Right cardiac atrium (tissue), 5 donors: ENCODE data around the gene MARK4. TPM values are rescaled to one million over a fixed set of nuclear protein-coding genes. Genes with fewer than 3 reads are reported as not detected.

ENCODE experiments used
- ATAC-seq, 2 donors: fragments of 200-7000 bp; cut with Tn5 transposase; one replicate each; pipeline versions ENCODE4 v1.8.0 to v1.9.1; 2020; ENCODE audit warnings: moderate library complexity in 2 of 2, mild to moderate bottlenecking in 1 of 2
- DNase-seq, 3 donors: peaks; one replicate each; pipeline ENCODE4 v3.0.0-alpha.2; 2020
- H3K27ac ChIP-seq: one replicate; pipeline ENCODE4 v1.5.1; 2013; ENCODE audit warnings: mild to moderate bottlenecking, low read length, control low read depth, moderate library complexity
- H3K27me3 ChIP-seq: one replicate; pipeline ENCODE4 v1.6.1; 2013; ENCODE audit not compliant: control insufficient read depth, insufficient read depth
- H3K4me1 ChIP-seq: one replicate; pipeline ENCODE4 v1.6.1; 2013; ENCODE audit warnings: low read length; ENCODE audit not compliant: control insufficient read depth, insufficient read depth
- H3K4me3 ChIP-seq: one replicate; pipeline ENCODE4 v1.5.1; 2013; ENCODE audit warnings: low read length, control low read depth
- H3K9me3 ChIP-seq: one replicate; pipeline ENCODE4 v1.6.1; 2013; ENCODE audit warnings: low read length; ENCODE audit not compliant: control insufficient read depth
- whole genome bisulfite sequencing: extraction: QIAGEN DNeasy Blood & Tissue Kit; methylation state at CpG from one replicate; pipeline ENCODE4 v1.1.7; 2013; 5-methylcytosine and 5-hydroxymethylcytosine counted together
- intact Hi-C, 4 donors: fragments of 100-400 bp; cut with DNase I; formaldehyde crosslinking; loops; one replicate each; pipeline versions ENCODE4 v1.11.0 to v1.14.0; 2022 to 2023
- polyA plus RNA-seq: library from polyadenylated mRNA; stranded (reverse); fragments of 200-250 nt; gene quantifications from one replicate; pipeline ENCODE4 v1.2.3, GENCODE V29; 2013
- total RNA-seq, 4 donors: library from RNA; stranded (reverse); fragmentation: NEBNext Ultra II Directional; extraction: Animal tissue kit (Norgen Biotek cat#: 25700); gene quantifications; one replicate each; pipeline ENCODE4 v1.2.1, GENCODE V29; 2021
- donor health status: healthy with polysubstance abuse.
- donor health status: DM: no; HTN: yes; CAD: no.
- donor health status: DM: no; HTN: no; CAD: no.
- donor health status: DM: no; HTN: yes; CAD: no; lungs with severe emphysema.
- donor health status: DM: yes; HTN: yes; CAD: no.

Gene MARK4
- total and polyA plus RNA-seq, 5 donors: 21.0 to 54.5 (median 35.9) TPM

- WGBS: 52% methylated on average over 15 of the region's 15 CpGs
- H3K27ac ChIP-seq: no peak overlapping the region
- intact Hi-C loops: no loop called here
- H3K27me3 ChIP-seq: no peaks in the 10 kb centered on the region
- DNase-seq (no peak), ATAC-seq (no peak)
- H3K4me1 ChIP-seq: no peaks in the 10 kb centered on the region
- no peaks in the 10 kb centered on the region for H3K9me3 ChIP-seq
- H3K4me3 ChIP-seq: no peak overlapping the region
These were observed 93.8 kb downstream of the MARK4 start for GRCh38 chr19:45344621-45345505.

- intact Hi-C loops: no loop called here
- no peaks in the 10 kb centered on the region for H3K4me1 ChIP-seq
- WGBS: 86% methylated on average over 15 of the region's 15 CpGs
- DNase-seq (no peak), ATAC-seq (no peak)
- H3K4me3 ChIP-seq: no peak overlapping the region
- no peaks in the 10 kb centered on the region for H3K9me3 ChIP-seq
- H3K27me3 ChIP-seq: no peaks in the 10 kb centered on the region
- H3K27ac ChIP-seq: no peak overlapping the region
These were observed 94.4 kb downstream of the MARK4 start for GRCh38 chr19:45345506-45345860.

GRCh38 chr19:45346449-45346848 is 95.4 kb downstream of the MARK4 start:
- Histone ChIP-seq H3K9me3 (no peaks in the 10 kb centered on the region), H3K4me1 (no peaks in the 10 kb centered on the region), H3K27ac (no peak overlapping the region), H3K27me3 (no peaks in the 10 kb centered on the region), H3K4me3 (no peak overlapping the region)
- intact Hi-C loops: no loop called here
- no peak for DNase-seq
- 30% methylated on average over 27 of the region's 27 CpGs for WGBS
- no peak for ATAC-seq

- Histone ChIP-seq H3K27ac (no peak overlapping the region), H3K4me1 (no peaks in the 10 kb centered on the region), H3K9me3 (no peaks in the 10 kb centered on the region), H3K27me3 (no peaks in the 10 kb centered on the region), H3K4me3 (no peak overlapping the region)
- DNase-seq: no peak
- intact Hi-C loops: no loop called here
- 71% methylated on average over 25 of the region's 25 CpGs for whole genome bisulfite sequencing
- no peak for ATAC-seq
These were observed 96.7 kb downstream of the MARK4 start for GRCh38 chr19:45347570-45348366.

GRCh38 chr19:45348367-45349125 is 97.5 kb downstream of the MARK4 start:
- intact Hi-C loops: no loop called here
- DNase-seq (no peak), ATAC-seq (peak in 1 of 2 donors; percentile 17)
- Histone ChIP-seq H3K27me3 (no peaks in the 10 kb centered on the region), H3K27ac (no peak overlapping the region), H3K9me3 (no peaks in the 10 kb centered on the region), H3K4me1 (no peaks in the 10 kb centered on the region), H3K4me3 (no peak overlapping the region)
- WGBS: 73% methylated on average over 23 of the region's 23 CpGs

- H3K4me1 ChIP-seq: no peaks in the 10 kb centered on the region
- no peaks in the 10 kb centered on the region for H3K27me3 ChIP-seq
- ATAC-seq (no peak), DNase-seq (no peak)
- no peak overlapping the region for H3K4me3 ChIP-seq
- intact Hi-C loops: no loop called here
- H3K9me3 ChIP-seq: no peaks in the 10 kb centered on the region
- H3K27ac ChIP-seq: no peak overlapping the region
- WGBS: 67% methylated on average over 3 of the region's 3 CpGs
These were observed 98.0 kb downstream of the MARK4 start for GRCh38 chr19:45349126-45349415.

- no peaks in the 10 kb centered on the region for H3K9me3 ChIP-seq
- H3K4me1 ChIP-seq: no peaks in the 10 kb centered on the region
- intact Hi-C loops: no loop called here
- H3K4me3 ChIP-seq: no peak overlapping the region
- no peak overlapping the region for H3K27ac ChIP-seq
- no peaks in the 10 kb centered on the region for H3K27me3 ChIP-seq
- ATAC-seq (no peak), DNase-seq (no peak)
- 86% methylated on average over 17 of the region's 17 CpGs for WGBS
These were observed 98.4 kb downstream of the MARK4 start for GRCh38 chr19:45349430-45349941.

DNA sequence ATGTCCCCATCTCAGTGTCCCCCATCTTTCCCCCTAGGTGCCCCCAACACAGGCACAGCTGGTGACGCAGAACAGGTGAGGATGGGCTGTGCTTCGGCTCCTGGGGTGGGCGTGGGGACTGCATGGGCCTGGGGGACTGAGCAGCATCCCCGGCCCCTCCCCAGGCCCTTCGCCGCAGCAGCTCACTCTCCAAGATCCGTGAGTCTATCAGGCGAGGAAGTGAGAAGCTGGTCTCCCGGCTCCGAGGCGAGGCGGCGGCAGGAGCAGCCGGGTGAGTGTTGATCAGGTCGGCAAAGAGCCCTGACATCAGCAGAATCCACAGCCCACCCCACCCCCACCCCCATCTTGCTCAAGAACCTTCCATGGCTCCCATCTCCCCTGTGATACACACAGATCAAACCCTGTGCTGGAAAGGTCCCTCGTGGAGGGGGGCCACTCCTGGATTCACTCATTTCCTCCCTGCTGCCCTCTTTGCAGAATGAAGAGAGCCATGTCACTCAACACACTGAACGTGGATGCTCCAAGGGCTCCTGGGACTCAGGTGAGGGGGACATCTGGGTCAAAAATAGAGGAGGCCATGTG is 99.5 kb downstream of the MARK4 start:
- H3K4me3 ChIP-seq: no peak overlapping the region
- intact Hi-C loops: no loop called here
- H3K4me1 ChIP-seq: no peaks in the 10 kb centered on the region
- no peaks in the 10 kb centered on the region for H3K27me3 ChIP-seq
- ATAC-seq (no peak), DNase-seq (no peak)
- H3K9me3 ChIP-seq: no peaks in the 10 kb centered on the region
- H3K27ac ChIP-seq: no peak overlapping the region
- 83% methylated on average over 17 of the region's 17 CpGs for WGBS

GRCh38 chr19:45351401-45351952 is 100.4 kb downstream of the MARK4 start:
- Histone ChIP-seq H3K9me3 (no peaks in the 10 kb centered on the region), H3K4me1 (no peaks in the 10 kb centered on the region), H3K27me3 (no peaks in the 10 kb centered on the region), H3K4me3 (no peak overlapping the region), H3K27ac (no peak overlapping the region)
- ATAC-seq (no peak), DNase-seq (no peak)
- 70% methylated on average over 13 of the region's 13 CpGs for WGBS
- intact Hi-C loops: no loop called here

DNA sequence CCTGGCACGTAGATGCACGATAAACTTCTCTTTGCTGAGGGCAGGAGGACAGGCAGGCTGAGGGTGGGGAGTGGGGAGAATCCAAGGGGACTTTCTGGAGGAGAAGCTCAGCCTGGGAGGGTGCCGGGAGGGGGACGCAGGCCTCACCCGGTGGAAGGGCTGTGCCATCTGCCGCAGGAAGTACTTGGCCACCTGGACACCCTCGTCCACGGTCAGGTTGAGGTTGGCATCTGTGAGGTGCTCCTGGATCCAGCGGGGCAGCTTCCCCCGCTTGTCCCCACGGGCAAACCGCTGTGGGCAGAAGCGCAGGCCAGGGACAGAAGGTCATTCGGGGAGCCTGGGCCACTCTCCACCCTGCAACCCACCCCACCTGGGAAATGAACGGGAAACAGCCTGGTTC is 101.0 kb downstream of the MARK4 start:
- Histone ChIP-seq H3K27ac (no peak overlapping the region), H3K27me3 (no peaks in the 10 kb centered on the region), H3K4me3 (no peak overlapping the region), H3K9me3 (no peaks in the 10 kb centered on the region), H3K4me1 (no peaks in the 10 kb centered on the region)
- DNase-seq (no peak), ATAC-seq (no peak)
- intact Hi-C loops: no loop called here
- 85% methylated on average over 15 of the region's 15 CpGs for WGBS
